Transverse colon (tissue), 4 donors: ENCODE measurements around the gene MRPL47. TPM values are rescaled to one million over a fixed set of nuclear protein-coding genes. Genes with fewer than 3 reads are reported as not detected.

Experiments
- DNase-seq: peaks from one replicate; pipeline ENCODE4 v3.0.0-alpha.2; 2019
- H3K27ac ChIP-seq, 4 donors: fragments of 200-600 bp; sonication (generic); 2 replicates each; pipeline ENCODE4 v1.5.1; 2016 to 2018; ENCODE audit warnings: inconsistent platforms in 4 of 4
- H3K27me3 ChIP-seq: fragments of 200-600 bp; sonication (generic); 2 replicates; pipeline ENCODE4 v1.5.1; 2017; ENCODE audit warnings: inconsistent platforms
- H3K36me3 ChIP-seq, 4 donors: fragments of 200-600 bp; sonication (generic); 2 replicates each; pipeline ENCODE4 v1.5.1; 2017 to 2019; ENCODE audit warnings: inconsistent platforms in 4 of 4
- H3K4me1 ChIP-seq, 4 donors: fragments of 200-600 bp; sonication (generic); 2 replicates each; pipeline ENCODE4 v1.5.1; 2017 to 2020; ENCODE audit warnings: inconsistent platforms in 4 of 4
- H3K4me3 ChIP-seq, 4 donors: fragments of 200-600 bp; sonication (generic); 1 replicate in 1 of 4; 2 replicates in 3 of 4; pipeline versions ENCODE4 v1.5.1 to v1.6.1; 2017 to 2019; ENCODE audit warnings: inconsistent platforms in 4 of 4
- H3K9me3 ChIP-seq, 2 donors: fragments of 200-600 bp; sonication (generic); 2 replicates each; pipeline ENCODE4 v1.5.1; 2017 to 2019; ENCODE audit warnings: inconsistent platforms in 2 of 2
- EP300 ChIP-seq: sonication (generic); formaldehyde crosslinking; IDR thresholded peaks from one replicate; pipeline ENCODE4 v1.6.1; 2017; ENCODE audit warnings: antibody characterized with exemption, low read depth
- POLR2A ChIP-seq: fragments of 450-650 bp; IDR thresholded peaks from one replicate; pipeline ENCODE4 v1.6.1; 2016; ENCODE audit warnings: antibody characterized with exemption, mild to moderate bottlenecking, moderate library complexity
- POLR2AphosphoS5 ChIP-seq, 3 donors: sonication (generic); formaldehyde crosslinking; IDR thresholded peaks; one replicate each; pipeline ENCODE4 v1.6.1; 2016; ENCODE audit warnings: antibody characterized with exemption in 3 of 3
- WGBS, 2 donors: methylation state at CpG; one replicate each; pipeline ENCODE4 v1.1.5; 2018; ENCODE audit warnings: low coverage in 1 of 2; 5-methylcytosine and 5-hydroxymethylcytosine counted together
- in situ Hi-C, 4 donors: fragments of 200-750 bp; cut with MboI; loops; one replicate each; pipeline versions ENCODE4 v1.15.0 to v1.15.1; 2017; ENCODE audit warnings: low sequenced_read_pairs in 3 of 4, low pct_ligation_motif_present in 1 of 4, low pct_unique_long_range_greater_than_20kb in 1 of 4
- intact Hi-C: fragments of 100-400 bp; cut with DNase I; formaldehyde crosslinking; loops from one replicate; pipeline ENCODE4 v1.15.1; 2023; ENCODE audit warnings: low total_unique reads
- total RNA-seq, 4 donors: library from RNA; depleted of rRNA; stranded (reverse); fragments of >200 nt; gene quantifications; one replicate each; pipeline ENCODE4 v1.1.0, GENCODE V29; 2016
- TF ChIP-seq, protein P1 (sequence below), 5 experiments: fragments of 200-600 bp in 3 of 5; fragments of 450-650 bp in 2 of 5; sonication (generic) in 3 of 5; IDR thresholded peaks; 1 replicate in 2 of 5; 2 replicates in 3 of 5; pipeline ENCODE4 v1.5.1; 2016 to 2017; ENCODE audit warnings: antibody characterized with exemption in 5 of 5, inconsistent platforms in 3 of 5, mild to moderate bottlenecking in 2 of 5, moderate library complexity in 1 of 5

The MRPL47 gene
- total RNA-seq, 4 donors from 2014 or later: 10.1 to 26.8 (median 20.7) TPM

DNA sequence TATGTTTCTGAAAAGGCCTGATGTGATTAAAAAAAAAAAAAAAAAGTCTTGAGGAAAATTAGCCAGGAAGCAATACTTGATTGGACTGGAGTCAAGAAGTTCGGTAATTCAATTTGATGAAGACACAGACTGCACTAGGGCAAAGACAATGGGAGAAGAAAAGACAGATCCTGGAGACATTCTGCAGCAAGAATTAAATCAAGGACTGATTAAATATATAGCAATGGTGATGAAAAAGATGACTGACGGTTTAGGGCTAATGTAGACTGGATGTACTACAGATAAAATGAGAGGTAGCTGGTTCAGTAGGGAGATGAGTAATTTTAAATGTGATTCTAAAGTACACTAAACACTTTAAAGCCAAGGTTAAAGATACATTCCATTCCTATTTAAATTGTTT, 13.8 kb downstream of the MRPL47 start:
- Histone ChIP-seq H3K27me3 (no peaks in the 10 kb centered on the region), H3K4me1 (no peaks in the 10 kb centered on the region), H3K27ac (no peak overlapping the region), H3K9me3 (no peaks in the 10 kb centered on the region), H3K36me3 (peaks cover 0 to 83% (median 34%) of the 10 kb centered on the region in 4 donors), H3K4me3 (no peak overlapping the region)
- no peak for TF ChIP-seq POLR2AphosphoS5 (IDR thresholded peaks at IDR 0.05)
- TF ChIP-seq, protein P1, sequence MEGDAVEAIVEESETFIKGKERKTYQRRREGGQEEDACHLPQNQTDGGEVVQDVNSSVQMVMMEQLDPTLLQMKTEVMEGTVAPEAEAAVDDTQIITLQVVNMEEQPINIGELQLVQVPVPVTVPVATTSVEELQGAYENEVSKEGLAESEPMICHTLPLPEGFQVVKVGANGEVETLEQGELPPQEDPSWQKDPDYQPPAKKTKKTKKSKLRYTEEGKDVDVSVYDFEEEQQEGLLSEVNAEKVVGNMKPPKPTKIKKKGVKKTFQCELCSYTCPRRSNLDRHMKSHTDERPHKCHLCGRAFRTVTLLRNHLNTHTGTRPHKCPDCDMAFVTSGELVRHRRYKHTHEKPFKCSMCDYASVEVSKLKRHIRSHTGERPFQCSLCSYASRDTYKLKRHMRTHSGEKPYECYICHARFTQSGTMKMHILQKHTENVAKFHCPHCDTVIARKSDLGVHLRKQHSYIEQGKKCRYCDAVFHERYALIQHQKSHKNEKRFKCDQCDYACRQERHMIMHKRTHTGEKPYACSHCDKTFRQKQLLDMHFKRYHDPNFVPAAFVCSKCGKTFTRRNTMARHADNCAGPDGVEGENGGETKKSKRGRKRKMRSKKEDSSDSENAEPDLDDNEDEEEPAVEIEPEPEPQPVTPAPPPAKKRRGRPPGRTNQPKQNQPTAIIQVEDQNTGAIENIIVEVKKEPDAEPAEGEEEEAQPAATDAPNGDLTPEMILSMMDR (IDR thresholded peaks at IDR 0.05): no peak
- TF ChIP-seq POLR2A: no peak
- no peak for TF ChIP-seq EP300
- DNase-seq: no peak
- 84% methylated on average over 2 of the region's 2 CpGs for WGBS, 2 donors
- intact Hi-C loops: no loop called here
- in situ Hi-C loops: loop anchor here in 1 of 4 donors (25.0 kb wide), 1 partner anchor 228 kb away; no protein-coding TSS in a partner anchor

DNA sequence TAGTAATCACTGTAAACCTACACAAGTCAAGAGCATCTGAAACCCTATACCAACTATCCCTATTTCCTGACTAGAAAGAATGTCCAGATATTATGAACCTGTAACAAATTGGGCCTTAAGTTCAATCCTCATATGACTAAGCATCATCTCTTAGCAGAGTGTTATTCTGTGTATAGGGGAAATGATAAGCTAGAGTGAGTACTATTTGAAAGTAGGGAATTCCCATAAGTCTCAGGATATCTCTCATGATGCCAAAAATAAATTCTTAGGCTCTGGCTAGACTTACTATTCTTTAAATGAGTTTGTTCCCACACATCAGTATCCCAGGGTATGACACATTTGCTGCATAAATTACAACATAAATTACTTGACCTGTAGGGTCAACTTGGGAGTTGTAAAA, 15.3 kb downstream of the MRPL47 start:
- Histone ChIP-seq H3K4me1 (no peaks in the 10 kb centered on the region), H3K9me3 (no peaks in the 10 kb centered on the region), H3K27me3 (no peaks in the 10 kb centered on the region), H3K4me3 (no peak overlapping the region), H3K27ac (no peak overlapping the region), H3K36me3 (peaks cover 0 to 75% (median 34%) of the 10 kb centered on the region in 4 donors)
- no peak for DNase-seq
- TF ChIP-seq, protein P1 (IDR thresholded peaks at IDR 0.05): no peak
- TF ChIP-seq POLR2AphosphoS5 (IDR thresholded peaks at IDR 0.05): no peak
- no peak for TF ChIP-seq EP300
- TF ChIP-seq POLR2A: no peak
- intact Hi-C loops (no loop called here), in situ Hi-C loops (loop anchor here in 1 of 4 donors (25.0 kb wide), 1 partner anchor 227 kb away; no protein-coding TSS in a partner anchor)

DNA sequence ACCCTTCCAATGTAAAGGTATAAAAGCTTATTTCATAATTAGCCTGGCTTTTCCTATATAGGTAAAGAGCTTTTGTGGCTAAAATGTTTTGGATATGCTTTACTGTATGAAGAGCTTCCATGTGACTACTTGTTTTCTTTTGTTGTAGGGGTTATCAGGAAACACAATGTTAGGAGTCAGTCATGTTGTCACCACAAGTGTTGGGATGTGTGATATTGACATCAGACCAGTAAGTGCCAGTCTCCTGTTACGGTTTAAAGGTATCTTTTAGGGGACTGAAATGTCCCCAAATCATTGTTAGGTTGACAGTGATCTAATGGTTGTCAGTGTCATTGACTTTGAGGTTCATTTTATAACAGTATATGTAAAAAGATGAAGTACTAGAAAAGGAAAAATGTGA, 23.4 kb downstream of the MRPL47 start:
- WGBS, 2 donors: 93% methylated on average over 1 of the region's 1 CpG; no CpG with 5 or more reads in 1 of the 2 donors
- H3K4me1 ChIP-seq: no peaks in the 10 kb centered on the region
- in situ Hi-C loops (loop anchor here in 1 of 4 donors (25.0 kb wide), 1 partner anchor 219 kb away; no protein-coding TSS in a partner anchor), intact Hi-C loops (no loop called here)
- no peak for DNase-seq
- H3K9me3 ChIP-seq: no peaks in the 10 kb centered on the region
- TF ChIP-seq POLR2A (no peak), POLR2AphosphoS5 (IDR thresholded peaks at IDR 0.05) (no peak), EP300 (no peak)
- TF ChIP-seq, protein P1 (IDR thresholded peaks at IDR 0.05): no peak
- H3K27ac ChIP-seq: no peak overlapping the region
- no peak overlapping the region for H3K4me3 ChIP-seq
- no peaks in the 10 kb centered on the region for H3K27me3 ChIP-seq
- H3K36me3 ChIP-seq: peaks cover 0 to 56% (median 23%) of the 10 kb centered on the region in 4 donors

DNA sequence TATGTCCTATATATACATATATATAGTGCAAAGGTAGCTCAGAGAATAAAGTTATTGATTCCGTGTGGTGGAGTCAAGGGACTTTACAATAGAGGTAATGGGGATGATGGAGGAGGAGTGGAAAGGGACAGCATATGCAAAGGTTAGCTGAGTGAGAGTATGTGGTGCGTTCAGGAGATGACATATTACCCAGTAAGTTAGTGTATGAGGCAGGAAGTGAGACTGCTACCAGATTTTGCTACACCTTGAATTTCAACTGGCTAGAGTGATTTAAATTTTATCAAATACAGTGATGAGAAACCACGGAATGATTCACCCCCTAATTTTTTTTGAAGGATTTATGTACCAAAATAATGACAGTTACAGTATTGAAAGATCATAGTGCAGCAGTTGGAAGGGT, 38.9 kb downstream of the MRPL47 start:
- no peak for DNase-seq
- H3K4me1 ChIP-seq: peaks cover 6 to 15% (median 8%) of the 10 kb centered on the region in 4 donors
- WGBS, 2 donors: 66 to 71% methylated on average over 3 of the region's 3 CpGs
- no peak overlapping the region for H3K4me3 ChIP-seq
- TF ChIP-seq EP300 (no peak), POLR2A (no peak), POLR2AphosphoS5 (IDR thresholded peaks at IDR 0.05) (no peak)
- TF ChIP-seq, protein P1 (IDR thresholded peaks at IDR 0.05): no peak
- in situ Hi-C loops: loop anchor here in 3 of 4 donors (25.0 kb wide), 3 partner anchors 128 to 553 kb away; no protein-coding TSS in a partner anchor
- no peaks in the 10 kb centered on the region for H3K9me3 ChIP-seq
- no peak overlapping the region for H3K27ac ChIP-seq
- intact Hi-C loops: loop anchor here (10.0 kb wide), 1 partner anchor 221 kb away; the partner anchor contains the start of gene MFN1
- peaks cover 0 to 7% (median 0%) of the 10 kb centered on the region in 4 donors for H3K36me3 ChIP-seq
- no peaks in the 10 kb centered on the region for H3K27me3 ChIP-seq
